Activated naive CD4-positive, alpha-beta T cell treated with anti-CD3 and anti-CD28 coated beads for 36 hours (primary cell): ENCODE measurements around the gene DAW1. TPM values are rescaled to one million over a fixed set of nuclear protein-coding genes. Genes with fewer than 3 reads are reported as not detected.

Experiments used
- CTCF ChIA-PET: fragments of 350-600 bp; sonication (Branson Sonifier 250); formaldehyde crosslinking; loops from one replicate; lab custom pipeline; 2021; ENCODE audit warnings: antibody characterized with exemption; lab: Charles Lee
- DNase-seq: peaks from one replicate; pipeline ENCODE4 v3.0.0-alpha.2; 2020
- H3K27ac Mint-ChIP-seq: one replicate; pipeline ENCODE4 v1.8.0; 2021; ENCODE audit warnings: mild to moderate bottlenecking, mixed read lengths
- H3K27me3 Mint-ChIP-seq: one replicate; pipeline ENCODE4 v1.8.0; 2021; ENCODE audit warnings: low read depth, mixed read lengths
- H3K36me3 Mint-ChIP-seq: one replicate; pipeline ENCODE4 v1.8.0; 2021; ENCODE audit warnings: low read depth, mixed read lengths
- H3K4me1 Mint-ChIP-seq: one replicate; pipeline ENCODE4 v1.8.0; 2021; ENCODE audit warnings: low read depth, mixed read lengths
- H3K4me3 Mint-ChIP-seq: one replicate; pipeline ENCODE4 v1.8.0; 2021; ENCODE audit warnings: mild to moderate bottlenecking, moderate library complexity, mixed read lengths
- H3K9me3 Mint-ChIP-seq: one replicate; pipeline ENCODE4 v1.8.0; 2021; ENCODE audit warnings: mixed read lengths
- intact Hi-C: fragments of 100-400 bp; cut with micrococcal nuclease; formaldehyde crosslinking; loops from one replicate; pipeline ENCODE4 v1.15.1; 2023
- total RNA-seq, 2 experiments: library from RNA; stranded (reverse); gene quantifications; one replicate each; pipeline ENCODE4 v1.2.3, GENCODE V29; 2021

Gene DAW1
- total RNA-seq, 2 experiments from 2014 or later = not detected

DNA sequence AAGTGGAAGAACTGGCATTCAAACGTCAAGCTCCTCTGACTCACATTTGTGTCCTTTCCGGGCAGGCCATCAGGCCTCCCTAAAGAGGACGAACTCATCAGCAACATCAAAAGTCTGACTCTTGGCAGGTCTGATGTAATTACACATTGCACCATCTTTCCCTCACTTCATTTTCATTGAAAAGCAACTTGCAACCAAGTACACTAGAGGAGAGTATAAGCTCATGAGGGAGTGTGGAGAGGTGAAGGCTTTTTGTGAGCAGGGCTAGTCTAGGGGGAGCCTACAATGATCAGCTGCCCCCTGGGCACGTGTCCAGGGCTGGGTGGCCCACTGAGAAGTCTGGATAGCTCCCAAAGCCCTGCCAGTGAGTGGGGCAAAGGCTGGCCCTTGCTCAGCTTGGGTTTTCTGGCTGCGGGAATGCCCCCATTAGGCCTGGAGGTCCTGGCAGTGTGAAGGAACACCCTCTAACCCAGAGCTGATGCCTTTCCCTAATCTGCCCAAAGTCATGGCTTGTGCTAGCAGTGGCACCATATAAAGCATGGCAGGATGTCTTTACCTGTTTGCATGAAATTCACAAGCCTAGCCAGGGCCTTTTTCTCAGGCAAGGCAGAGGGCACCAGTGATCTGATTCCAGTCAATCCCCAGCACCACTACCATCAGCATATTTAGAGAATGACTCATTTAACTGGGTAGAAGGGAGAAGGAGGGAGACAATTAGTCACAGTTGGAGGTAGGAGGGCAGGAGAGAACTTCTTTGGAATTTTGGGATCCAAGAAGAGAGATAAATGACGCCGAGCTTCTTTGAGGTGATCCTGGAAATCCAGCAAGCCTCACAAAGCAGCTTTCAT lies 8.5 kb upstream of the DAW1 start:
- intact Hi-C loops = loop anchor here (1.0 to 5.0 kb wide), 5 partner anchors 89 to 734 kb away; no protein-coding TSS in a partner anchor
- Mint-ChIP-seq H3K27me3 (no peaks in the 10 kb centered on the region), H3K4me3 (no peak overlapping the region), H3K27ac (no peak overlapping the region), H3K9me3 (no peaks in the 10 kb centered on the region), H3K36me3 (no peaks in the 10 kb centered on the region), H3K4me1 (peaks cover 2% of the 10 kb centered on the region)
- CTCF ChIA-PET = interaction anchor here (0.6 to 4.1 kb wide), 21 partner anchors 9 to 1795 kb away, joined by 3 to 22 read pairs (median 3); no protein-coding TSS in a partner anchor
- DNase-seq = no peak

DNA sequence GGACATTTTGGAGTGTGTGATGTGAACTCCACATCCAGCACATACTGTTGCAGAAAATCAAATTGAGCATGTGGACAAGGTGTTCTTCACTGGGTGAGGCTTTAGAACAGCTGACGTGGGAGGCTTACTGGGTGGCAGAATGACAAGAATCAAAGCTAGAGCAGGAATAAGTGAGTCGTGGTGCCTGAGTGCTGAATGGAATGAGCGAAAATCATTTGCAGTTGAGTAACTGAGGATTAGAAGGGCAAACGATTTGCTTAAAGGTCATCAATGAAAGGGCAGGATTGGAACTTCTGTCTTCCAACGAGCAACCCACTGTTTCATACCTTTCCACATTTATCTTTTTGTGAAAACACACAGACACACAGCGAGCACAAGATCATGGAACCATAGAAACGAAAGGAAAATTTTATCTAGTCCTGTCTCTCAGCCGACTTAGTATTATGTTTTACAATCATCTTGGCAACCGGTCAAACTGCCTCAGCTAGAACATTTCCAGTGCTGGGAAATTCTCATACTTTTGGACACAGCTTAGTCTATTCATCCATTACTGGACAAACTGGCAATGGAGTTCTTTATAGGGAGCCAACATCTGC lies 7.2 kb upstream of the DAW1 start:
- H3K9me3 Mint-ChIP-seq = no peaks in the 10 kb centered on the region
- no peak overlapping the region for H3K27ac Mint-ChIP-seq
- CTCF ChIA-PET = interaction anchor here (0.8 kb wide), 1 partner anchor 99 kb away, joined by 3 read pairs; no protein-coding TSS in a partner anchor
- no peaks in the 10 kb centered on the region for H3K36me3 Mint-ChIP-seq
- H3K27me3 Mint-ChIP-seq = peaks cover 3% of the 10 kb centered on the region
- no peak overlapping the region for H3K4me3 Mint-ChIP-seq
- intact Hi-C loops = loop anchor here (5.0 kb wide), 2 partner anchors 382 to 457 kb away; no protein-coding TSS in a partner anchor
- peaks cover 2% of the 10 kb centered on the region for H3K4me1 Mint-ChIP-seq
- DNase-seq = no peak

DNA sequence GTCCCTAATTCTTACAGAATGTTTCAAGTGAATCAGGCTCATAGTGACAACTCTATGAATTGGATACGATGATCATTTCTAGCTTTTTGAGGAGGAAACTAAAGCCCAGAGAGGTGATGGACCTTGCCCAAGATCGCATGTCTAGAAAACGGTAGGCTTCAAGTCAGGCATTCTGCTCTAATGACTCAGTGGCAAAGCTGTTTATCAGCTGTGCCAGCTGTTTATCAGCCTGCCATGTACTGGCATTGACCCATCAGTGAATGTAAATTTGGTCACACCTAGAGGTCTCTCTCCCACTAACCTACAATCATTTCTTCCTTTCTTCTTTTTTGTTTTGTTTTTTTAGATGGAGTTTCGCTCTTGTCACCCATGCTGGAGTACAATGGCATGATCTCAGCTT lies 6.1 kb upstream of the DAW1 start:
- H3K27me3 Mint-ChIP-seq = peaks cover 5% of the 10 kb centered on the region
- no peak for DNase-seq
- intact Hi-C loops = no loop called here
- CTCF ChIA-PET = interaction anchor here (0.6 to 0.7 kb wide), 2 partner anchors 20 to 97 kb away, joined by 3 to 6 read pairs; no protein-coding TSS in a partner anchor
- H3K9me3 Mint-ChIP-seq = no peaks in the 10 kb centered on the region
- no peak overlapping the region for H3K27ac Mint-ChIP-seq
- H3K4me1 Mint-ChIP-seq = peaks cover 2% of the 10 kb centered on the region
- H3K36me3 Mint-ChIP-seq = no peaks in the 10 kb centered on the region
- H3K4me3 Mint-ChIP-seq = no peak overlapping the region

DNA sequence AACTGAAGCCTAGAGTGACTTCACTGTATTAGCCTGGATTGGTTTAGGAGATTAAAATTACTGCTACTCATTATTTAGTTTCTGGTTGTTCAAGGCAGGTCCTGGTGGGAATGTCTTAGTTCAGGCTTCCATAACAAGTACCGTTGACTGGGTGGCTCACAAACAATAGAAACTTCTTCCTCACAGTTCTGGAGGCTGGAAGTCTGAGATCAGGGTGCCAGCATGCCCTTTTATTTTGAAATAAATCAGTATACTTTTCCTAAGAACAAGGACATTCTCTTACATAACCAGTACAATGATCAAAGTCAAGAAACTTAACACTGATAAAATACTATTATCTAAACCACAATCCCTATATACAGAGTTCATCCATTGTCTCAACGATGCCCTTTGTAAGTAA lies 4.0 kb upstream of the DAW1 start:
- H3K4me1 Mint-ChIP-seq = no peaks in the 10 kb centered on the region
- intact Hi-C loops = no loop called here
- no peak overlapping the region for H3K4me3 Mint-ChIP-seq
- no peak overlapping the region for H3K27ac Mint-ChIP-seq
- H3K27me3 Mint-ChIP-seq = peaks cover 10% of the 10 kb centered on the region
- CTCF ChIA-PET = interaction anchor here (0.8 to 1.3 kb wide), 2 partner anchors 11 to 102 kb away, joined by 4 to 5 read pairs; no protein-coding TSS in a partner anchor
- DNase-seq = no peak
- H3K9me3 Mint-ChIP-seq = no peaks in the 10 kb centered on the region
- H3K36me3 Mint-ChIP-seq = no peaks in the 10 kb centered on the region

DNA sequence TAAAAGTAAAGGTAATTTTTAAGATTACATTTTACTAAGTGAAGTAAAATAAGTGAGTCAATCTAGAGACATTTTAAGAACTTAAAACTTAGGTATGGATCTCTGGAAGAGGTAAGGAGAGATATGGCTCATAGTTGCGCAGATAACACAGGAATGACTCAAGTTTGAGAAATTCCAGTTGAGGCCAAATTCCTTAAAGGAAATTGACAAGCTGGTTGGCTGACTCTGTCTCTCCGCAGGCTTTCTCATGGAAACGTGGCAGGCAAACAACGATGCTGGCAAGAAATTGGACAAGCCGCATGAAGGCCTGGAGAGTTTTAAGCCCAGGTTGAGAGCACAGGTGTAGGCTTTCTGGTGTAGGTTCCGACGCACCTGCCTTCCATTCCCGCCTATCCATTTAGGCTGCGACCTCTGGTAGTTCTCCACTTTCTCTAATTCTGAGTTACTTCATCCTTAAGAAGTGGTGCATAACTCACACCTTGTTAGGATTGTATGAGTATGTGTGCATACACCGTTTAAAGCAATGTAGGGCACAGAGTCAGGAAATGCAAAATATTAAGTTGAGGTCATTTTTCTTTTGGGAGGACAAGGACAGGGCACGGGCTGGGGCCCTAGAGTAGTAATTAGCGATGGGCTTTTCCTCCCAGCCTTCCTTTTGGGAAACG lies 589 bp upstream of the DAW1 start:
- no peak for DNase-seq
- no peaks in the 10 kb centered on the region for H3K4me1 Mint-ChIP-seq
- H3K36me3 Mint-ChIP-seq = no peaks in the 10 kb centered on the region
- H3K9me3 Mint-ChIP-seq = no peaks in the 10 kb centered on the region
- H3K27me3 Mint-ChIP-seq = peaks cover 31% of the 10 kb centered on the region
- H3K27ac Mint-ChIP-seq = no peak overlapping the region
- CTCF ChIA-PET = interaction anchor here (0.9 kb wide), 2 partner anchors 10 to 19 kb away, joined by 3 read pairs; no protein-coding TSS in a partner anchor
- intact Hi-C loops = no loop called here
- H3K4me3 Mint-ChIP-seq = no peak overlapping the region

DNA sequence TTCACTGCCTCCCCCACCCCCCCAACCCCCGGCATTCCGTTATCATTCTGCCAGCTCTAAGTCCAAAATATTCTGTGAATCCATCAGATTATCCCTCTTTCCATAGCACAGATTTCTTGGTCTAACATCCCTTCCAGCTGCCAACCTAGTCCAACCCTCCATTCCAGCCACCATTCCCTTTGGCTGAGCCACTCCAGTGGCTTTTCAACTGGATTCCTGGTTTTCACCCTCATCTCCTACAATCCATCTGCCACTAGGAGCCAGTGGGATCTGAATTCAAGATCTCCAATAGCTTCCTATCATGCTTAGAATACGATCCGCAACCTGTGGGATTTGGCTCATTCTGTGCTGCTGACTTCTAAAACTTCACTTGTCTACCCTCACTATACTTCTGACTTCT lies 1.2 kb downstream of the DAW1 start:
- Mint-ChIP-seq H3K4me3 (no peak overlapping the region), H3K9me3 (no peaks in the 10 kb centered on the region), H3K27ac (no peak overlapping the region), H3K27me3 (peaks cover 31% of the 10 kb centered on the region), H3K4me1 (no peaks in the 10 kb centered on the region), H3K36me3 (no peaks in the 10 kb centered on the region)
- CTCF ChIA-PET = interaction anchor here (0.5 to 1.1 kb wide), 5 partner anchors 10 to 531 kb away, joined by 3 to 4 read pairs (median 3); no protein-coding TSS in a partner anchor
- intact Hi-C loops = no loop called here
- no peak for DNase-seq

DNA sequence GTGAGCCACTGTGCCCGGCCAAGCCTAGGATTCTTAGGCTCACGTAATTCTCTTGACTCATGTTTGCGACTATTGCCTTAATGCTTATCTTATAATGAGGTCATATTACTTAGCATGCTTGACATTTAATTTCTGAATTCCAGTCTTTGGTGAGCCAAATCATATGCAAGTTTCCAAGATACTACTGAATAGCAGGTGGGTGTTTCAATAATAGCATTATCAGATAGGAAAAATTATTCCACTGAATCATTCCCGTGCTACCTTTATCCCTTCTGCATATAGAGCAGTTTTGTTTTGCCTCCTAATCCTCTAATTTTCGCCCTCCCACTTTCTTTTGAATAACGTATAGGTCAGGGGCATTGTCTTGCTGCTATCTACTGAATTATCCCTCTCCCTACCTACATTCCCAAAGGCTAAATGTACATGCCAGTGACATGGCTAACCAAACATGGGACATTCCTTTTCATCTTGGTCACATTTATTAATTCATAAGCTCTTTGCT lies 4.9 kb downstream of the DAW1 start:
- no peaks in the 10 kb centered on the region for H3K36me3 Mint-ChIP-seq
- intact Hi-C loops = no loop called here
- no peak overlapping the region for H3K27ac Mint-ChIP-seq
- H3K27me3 Mint-ChIP-seq = peaks cover 23% of the 10 kb centered on the region
- CTCF ChIA-PET = no interaction called here
- no peak for DNase-seq
- H3K9me3 Mint-ChIP-seq = no peaks in the 10 kb centered on the region
- no peaks in the 10 kb centered on the region for H3K4me1 Mint-ChIP-seq
- H3K4me3 Mint-ChIP-seq = no peak overlapping the region

DNA sequence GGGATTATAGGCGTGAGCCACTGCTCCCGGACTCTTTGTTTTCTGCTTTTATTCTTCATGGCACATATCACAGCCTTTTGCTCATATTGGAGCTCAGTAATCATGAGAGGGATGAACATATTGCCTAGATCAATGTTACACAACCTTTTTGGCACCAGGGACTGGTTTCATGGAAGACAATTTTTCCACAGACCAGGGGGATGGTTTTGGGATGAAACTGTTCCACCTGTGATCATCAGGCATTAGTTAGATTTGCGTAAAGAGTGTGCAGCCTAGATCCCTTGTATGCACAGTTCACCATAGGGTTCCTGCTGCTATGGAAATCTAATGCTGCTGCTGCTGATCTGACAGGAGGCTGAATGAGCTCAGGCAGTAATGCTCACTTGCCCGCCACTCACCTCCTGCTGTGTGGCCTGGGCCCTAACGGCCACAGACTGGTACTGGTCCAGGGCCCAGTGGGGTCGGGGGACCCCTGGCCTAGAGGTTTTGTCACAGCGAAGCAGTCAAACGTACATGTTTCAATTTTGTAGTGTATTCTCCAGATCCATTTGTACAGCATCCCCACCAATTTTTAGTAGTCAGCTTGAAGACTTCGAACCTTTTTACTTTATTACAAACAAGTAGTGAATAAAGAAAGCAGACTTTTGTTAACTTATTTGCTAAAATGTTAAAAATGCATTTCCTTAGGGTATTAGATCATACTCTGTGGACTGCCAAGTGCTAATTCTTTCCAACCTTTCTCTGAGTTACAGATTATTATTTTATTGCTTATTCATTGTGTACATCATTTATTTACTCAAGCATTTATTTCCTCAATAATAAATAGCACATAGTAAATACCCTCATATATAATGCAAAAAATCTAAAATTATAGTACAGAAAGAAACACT lies 6.2 kb downstream of the DAW1 start:
- Mint-ChIP-seq H3K4me1 (peaks cover under 1% of the 10 kb centered on the region), H3K36me3 (no peaks in the 10 kb centered on the region), H3K4me3 (no peak overlapping the region), H3K27me3 (peaks cover 19% of the 10 kb centered on the region), H3K27ac (no peak overlapping the region), H3K9me3 (no peaks in the 10 kb centered on the region)
- CTCF ChIA-PET = interaction anchor here (1.2 to 1.6 kb wide), 2 partner anchors 10 to 13 kb away, joined by 3 to 7 read pairs; no protein-coding TSS in a partner anchor
- DNase-seq = no peak
- intact Hi-C loops = no loop called here

DNA sequence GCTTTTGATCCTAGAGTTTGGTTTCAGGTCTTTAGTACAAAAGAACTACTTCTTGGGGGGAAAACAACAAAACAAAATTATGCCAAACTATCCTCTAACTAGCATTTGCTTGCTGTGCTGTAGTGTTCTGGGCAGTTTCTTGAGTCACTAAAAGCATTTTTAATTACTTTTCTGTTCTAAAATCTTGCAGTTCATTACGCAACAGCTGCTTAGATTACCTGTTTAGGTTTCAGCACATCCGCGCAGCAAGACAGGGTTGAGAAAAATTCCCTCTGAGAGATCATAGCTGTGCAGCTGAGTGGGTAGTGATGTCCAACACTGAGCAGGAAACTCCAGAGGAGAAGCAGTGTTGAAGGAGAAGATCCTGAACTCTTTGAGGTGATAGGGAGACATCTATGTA lies 9.0 kb downstream of the DAW1 start:
- no peak for DNase-seq
- intact Hi-C loops = no loop called here
- Mint-ChIP-seq H3K27me3 (peaks cover 2% of the 10 kb centered on the region), H3K27ac (no peak overlapping the region), H3K4me1 (peaks cover 2% of the 10 kb centered on the region), H3K9me3 (no peaks in the 10 kb centered on the region), H3K36me3 (no peaks in the 10 kb centered on the region), H3K4me3 (no peak overlapping the region)
- CTCF ChIA-PET = interaction anchor here (2.2 kb wide), 1 partner anchor 10 kb away, joined by 7 read pairs; no protein-coding TSS in a partner anchor

DNA sequence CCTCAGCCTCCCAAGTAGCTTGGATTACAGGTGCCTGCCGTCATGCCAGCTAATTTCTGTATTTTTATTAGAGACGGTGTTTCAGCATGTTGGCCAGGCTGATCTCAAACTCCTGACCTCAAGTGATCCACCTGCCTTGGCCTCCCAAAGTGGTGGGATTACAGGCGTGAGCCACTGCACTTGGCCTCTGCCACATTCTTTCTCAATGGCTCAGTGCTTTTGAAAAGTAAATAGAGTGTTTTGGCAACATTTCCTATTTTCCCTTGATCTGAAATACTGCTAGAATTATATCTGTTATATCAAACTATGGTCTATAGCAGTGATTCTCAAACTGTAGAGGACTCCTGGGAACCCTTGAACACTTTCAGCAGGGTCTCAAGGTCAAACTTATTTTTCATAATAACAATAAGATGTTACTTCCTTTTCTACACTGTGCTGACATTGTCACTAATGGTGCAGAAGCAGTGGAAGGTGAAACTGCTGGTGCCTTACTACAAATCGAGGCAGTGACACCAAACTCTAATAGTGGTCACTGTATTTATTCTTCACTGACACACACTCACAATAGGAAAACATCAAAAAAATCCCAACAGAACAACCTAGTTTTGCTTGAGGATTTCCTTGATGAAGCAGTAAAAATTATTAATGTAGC lies 10.6 kb downstream of the DAW1 start:
- DNase-seq = no peak
- Mint-ChIP-seq H3K27me3 (no peaks in the 10 kb centered on the region), H3K9me3 (no peaks in the 10 kb centered on the region), H3K36me3 (no peaks in the 10 kb centered on the region), H3K4me3 (no peak overlapping the region), H3K4me1 (peaks cover 2% of the 10 kb centered on the region), H3K27ac (no peak overlapping the region)
- intact Hi-C loops = no loop called here
- CTCF ChIA-PET = interaction anchor here (2.2 kb wide), 1 partner anchor 9 kb away, joined by 7 read pairs; no protein-coding TSS in a partner anchor

DNA sequence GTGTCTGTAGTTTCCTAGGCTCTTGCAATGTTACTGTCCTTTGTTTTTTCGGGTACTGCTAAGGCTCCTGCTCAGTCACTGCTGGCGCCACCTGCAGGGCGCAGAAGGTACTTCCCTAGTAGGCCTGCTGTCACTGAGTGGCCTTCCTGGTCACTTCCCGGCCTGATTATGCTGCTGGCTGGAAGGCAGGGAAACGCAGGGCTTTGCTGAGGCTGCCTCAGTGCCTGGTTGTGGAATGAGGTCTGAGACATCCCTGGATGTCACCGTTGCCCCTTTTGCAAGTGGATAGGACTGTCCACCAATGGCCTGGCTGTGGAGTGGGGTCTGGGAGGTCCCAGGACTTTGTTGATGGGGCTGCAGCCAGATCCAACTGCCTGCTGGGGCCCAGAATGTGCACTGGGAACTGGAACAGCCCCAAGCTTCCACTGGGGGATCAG lies 13.1 kb downstream of the DAW1 start:
- Mint-ChIP-seq H3K9me3 (no peaks in the 10 kb centered on the region), H3K27ac (no peak overlapping the region), H3K27me3 (no peaks in the 10 kb centered on the region), H3K36me3 (no peaks in the 10 kb centered on the region), H3K4me1 (peaks cover 2% of the 10 kb centered on the region), H3K4me3 (no peak overlapping the region)
- CTCF ChIA-PET = interaction anchor here (1.1 kb wide), 1 partner anchor 12 kb away, joined by 3 read pairs; no protein-coding TSS in a partner anchor
- DNase-seq = peak; percentile 69
- intact Hi-C loops = loop anchor here (1.0 to 2.0 kb wide), 3 partner anchors 110 to 754 kb away; no protein-coding TSS in a partner anchor
